AG04449 (cell line): Measurements from ENCODE around the gene DRG2.

Experiments
- CTCF ChIA-PET: fragments of 350-600 bp; formaldehyde crosslinking; extraction: SDS; loops from one replicate; lab custom pipeline; 2021; ENCODE audit warnings: antibody characterized with exemption; lab: Yijun Ruan, JAX
- POLR2A ChIA-PET: fragments of 400-600, 350-600 bp; formaldehyde crosslinking; extraction: SDS; loops from one replicate; lab custom pipeline; 2020; ENCODE audit warnings: antibody characterized with exemption, inconsistent platforms; lab: Yijun Ruan, JAX
- DNase-seq: peaks from one replicate; pipeline ENCODE4 v3.0.0-alpha.2; 2010; ENCODE audit warnings: low read depth, low spot score
- H3K4me3 ChIP-seq: 2 replicates; pipeline ENCODE4 v1.5.1; 2011; ENCODE audit warnings: low read depth, mild to moderate bottlenecking, control low read depth, low read length
- CTCF ChIP-seq: IDR thresholded peaks from one replicate; pipeline ENCODE4 v1.5.1; 2011; ENCODE audit warnings: mild to moderate bottlenecking, moderate library complexity, low read length, control low read depth, inconsistent platforms; ENCODE audit not compliant: insufficient read depth; ENCODE audit errors: missing control alignments

The DRG2 gene

GRCh38 chr17:18145811-18146210 lies 58.1 kb downstream of the DRG2 start:
- DNase-seq: no peak
- ChIA-PET POLR2A (no interaction called here), CTCF (interaction anchor here (1.3 to 2.6 kb wide), 2 partner anchors 8 to 10 kb away, joined by 3 to 11 read pairs; no protein-coding TSS in a partner anchor)
- no peak overlapping the region for H3K4me3 ChIP-seq
- no peak for TF ChIP-seq CTCF

- CTCF ChIA-PET: interaction anchor here (0.5 to 2.6 kb wide), 3 partner anchors 8 to 464 kb away, joined by 3 to 11 read pairs (median 3); no protein-coding TSS in a partner anchor
- no peak for TF ChIP-seq CTCF
- POLR2A ChIA-PET: no interaction called here
- DNase-seq: no peak
- no peak overlapping the region for H3K4me3 ChIP-seq
Measured at GRCh38 chr17:18146259-18146658, 58.5 kb downstream of the DRG2 start.

- ChIA-PET CTCF (interaction anchor here (0.5 to 2.6 kb wide), 3 partner anchors 9 to 464 kb away, joined by 3 to 11 read pairs (median 3); no protein-coding TSS in a partner anchor), POLR2A (no interaction called here)
- H3K4me3 ChIP-seq: no peak overlapping the region
- DNase-seq: no peak
- TF ChIP-seq CTCF: no peak
Measured at GRCh38 chr17:18146980-18147379, 59.2 kb downstream of the DRG2 start.

- no peak for TF ChIP-seq CTCF
- ChIA-PET CTCF (interaction anchor here (1.1 to 1.2 kb wide), 3 partner anchors 9 to 19 kb away, joined by 3 to 5 read pairs (median 5); no protein-coding TSS in a partner anchor), POLR2A (interaction anchor here (0.6 kb wide), 1 partner anchor 12 kb away, joined by 4 read pairs; no protein-coding TSS in a partner anchor)
- DNase-seq: no peak
- H3K4me3 ChIP-seq: no peak overlapping the region
Measured at GRCh38 chr17:18148586-18148985, 60.8 kb downstream of the DRG2 start.

- no peak for DNase-seq
- ChIA-PET POLR2A (no interaction called here), CTCF (interaction anchor here (6.0 kb wide), 1 partner anchor 11 kb away, joined by 67 read pairs; no protein-coding TSS in a partner anchor)
- no peak overlapping the region for H3K4me3 ChIP-seq
- TF ChIP-seq CTCF: no peak
Measured at GRCh38 chr17:18151290-18151689, 63.5 kb downstream of the DRG2 start.

GRCh38 chr17:18155179-18155578 lies 67.4 kb downstream of the DRG2 start:
- ChIA-PET POLR2A (no interaction called here), CTCF (interaction anchor here (1.6 to 6.0 kb wide), 2 partner anchors 9 to 15 kb away, joined by 11 to 67 read pairs; no protein-coding TSS in a partner anchor)
- no peak for DNase-seq
- H3K4me3 ChIP-seq: no peak overlapping the region
- TF ChIP-seq CTCF: no peak
